Spleen (tissue), 11 donors: ENCODE measurements around the gene CFL1. TPM values are rescaled to one million over a fixed set of nuclear protein-coding genes. Genes with fewer than 3 reads are reported as not detected.

Source experiments
- DNase-seq: peaks from one replicate; pipeline ENCODE4 v3.0.0-alpha.2; 2020
- H3K27ac ChIP-seq, 8 donors: fragments of 200-600 bp; sonication (generic) in 7 of 8; 1 replicate in 4 of 8; 2 replicates in 4 of 8; pipeline versions ENCODE4 v1.5.0 to v1.8.0; 2016 to 2021; ENCODE audit warnings: inconsistent platforms in 4 of 8, mild to moderate bottlenecking in 4 of 8, moderate library complexity in 1 of 8
- H3K27me3 ChIP-seq, 7 donors: fragments of 200-600 bp; sonication (generic) in 6 of 7; replicated peaks in 1 of 7; 1 replicate in 4 of 7; 2 replicates in 3 of 7; pipeline versions ENCODE4 v1.5.0 to v1.8.0; 2016 to 2021; ENCODE audit warnings: inconsistent platforms in 3 of 7, mild to moderate bottlenecking in 1 of 7
- H3K36me3 ChIP-seq, 6 donors: fragments of 200-600 bp; sonication (generic) in 5 of 6; 1 replicate in 4 of 6; 2 replicates in 2 of 6; pipeline versions ENCODE4 v1.5.0 to v1.8.0; 2016 to 2021; ENCODE audit warnings: inconsistent platforms in 2 of 6
- H3K4me1 ChIP-seq, 6 donors: fragments of 200-600 bp; sonication (generic) in 5 of 6; 1 replicate in 3 of 6; 2 replicates in 3 of 6; pipeline versions ENCODE4 v1.5.0 to v1.8.0; 2016 to 2021; ENCODE audit warnings: inconsistent platforms in 3 of 6
- H3K4me3 ChIP-seq, 8 donors: fragments of 200-600 bp; sonication (generic) in 7 of 8; 1 replicate in 4 of 8; 2 replicates in 4 of 8; pipeline versions ENCODE4 v1.5.0 to v1.8.0; 2016 to 2021; ENCODE audit warnings: inconsistent platforms in 4 of 8, mild to moderate bottlenecking in 4 of 8, moderate library complexity in 2 of 8
- H3K9me3 ChIP-seq, 8 donors: fragments of 200-600 bp; sonication (generic) in 7 of 8; 1 replicate in 4 of 8; 2 replicates in 4 of 8; pipeline versions ENCODE4 v1.5.0 to v1.8.0; 2016 to 2021; ENCODE audit warnings: inconsistent platforms in 4 of 8
- CTCF ChIP-seq, 11 experiments: fragments of 200-600 bp in 7 of 11; fragments of 450-650 bp in 4 of 11; sonication (generic) in 4 of 11; IDR thresholded peaks in 8 of 11; conservative IDR thresholded peaks in 3 of 11; 1 replicate in 7 of 11; 2 replicates in 4 of 11; pipeline versions ENCODE4 v1.4.0 to v1.8.0; 2016 to 2021; ENCODE audit warnings: antibody characterized with exemption in 11 of 11, inconsistent platforms in 4 of 11, mild to moderate bottlenecking in 1 of 11
- POLR2A ChIP-seq, 3 donors: fragments of 450-650 bp; IDR thresholded peaks; one replicate each; pipeline ENCODE4 v1.5.1; 2017; ENCODE audit warnings: antibody characterized with exemption in 3 of 3, mild to moderate bottlenecking in 1 of 3
- POLR2AphosphoS5 ChIP-seq, 3 donors: sonication (generic); formaldehyde crosslinking; IDR thresholded peaks; one replicate each; pipeline ENCODE4 v1.5.1; 2017; ENCODE audit warnings: antibody characterized with exemption in 3 of 3
- WGBS, 5 donors: extraction: QIAGEN DNeasy Blood & Tissue Kit in 3 of 5; methylation state at CpG; one replicate each; pipeline versions ENCODE4 v1.1.5 to v1.1.7; 2013 to 2018; 5-methylcytosine and 5-hydroxymethylcytosine counted together
- intact Hi-C: fragments of 100-400 bp; cut with DNase I; formaldehyde crosslinking; loops from one replicate; pipeline ENCODE4 v1.15.0; 2023; ENCODE audit warnings: low total_unique reads
- polyA plus RNA-seq, 3 donors: library from polyadenylated mRNA; stranded (reverse); fragments of 200-250 nt; gene quantifications; one replicate each; pipeline ENCODE4 v1.2.1, GENCODE V29; 2013
- total RNA-seq, 7 donors: library from RNA; depleted of rRNA in 3 of 7; stranded (reverse); fragments of >200 nt in 3 of 7; fragmentation: NEBNext Ultra II Directional in 4 of 7; extraction: Animal tissue kit (Norgen Biotek cat#: 25700) in 4 of 7; gene quantifications; one replicate each; pipeline versions ENCODE4 v1.1.0 to v1.2.1, GENCODE V29; 2016 to 2021
- donor health status: healthy with polysubstance abuse.
- donor health status: DM: no; HTN: no; CAD: no; lungs with moderate emphysema.
- donor health status: DM: no; HTN: no; CAD: no.
- donor health status: Bipolar disorder and iron deficiency.
- donor health status: healthy.
- donor health status: DM: no; HTN: no; CAD: no.
- donor health status: DM: yes; HTN: yes; CAD: no.

Gene CFL1
- total and polyA plus RNA-seq, 10 donors, result 562 to 1,219 (median 865) TPM

GRCh38 chr11:65867284-65868071 is 9.5 kb upstream of the CFL1 start:
- peaks cover 8 to 75% (median 40%) of the 10 kb centered on the region in 6 donors for H3K4me1 ChIP-seq
- peaks cover 0 to 5% (median 0%) of the 10 kb centered on the region in 7 donors for H3K27me3 ChIP-seq
- peaks cover 5 to 60% (median 49%) of the 10 kb centered on the region in 6 donors for H3K36me3 ChIP-seq
- WGBS, 5 donors, result 56 to 67% (median 62%) methylated on average over 28 to 29 of the region's 29 CpGs
- no peak for TF ChIP-seq POLR2A (IDR thresholded peaks at IDR 0.05)
- TF ChIP-seq CTCF (IDR thresholded peaks at IDR 0.05 in 8 of 11, conservative IDR thresholded peaks at IDR 0.05 in 3 of 11), result no peak
- no peak for TF ChIP-seq POLR2AphosphoS5 (IDR thresholded peaks at IDR 0.05)
- H3K27ac ChIP-seq, result peak overlapping the region in 1 of 8 donors; percentile 2
- no peak overlapping the region for H3K4me3 ChIP-seq
- peak; percentile 72 for DNase-seq
- intact Hi-C loops, result no loop called here
- H3K9me3 ChIP-seq, result no peaks in the 10 kb centered on the region

DNA sequence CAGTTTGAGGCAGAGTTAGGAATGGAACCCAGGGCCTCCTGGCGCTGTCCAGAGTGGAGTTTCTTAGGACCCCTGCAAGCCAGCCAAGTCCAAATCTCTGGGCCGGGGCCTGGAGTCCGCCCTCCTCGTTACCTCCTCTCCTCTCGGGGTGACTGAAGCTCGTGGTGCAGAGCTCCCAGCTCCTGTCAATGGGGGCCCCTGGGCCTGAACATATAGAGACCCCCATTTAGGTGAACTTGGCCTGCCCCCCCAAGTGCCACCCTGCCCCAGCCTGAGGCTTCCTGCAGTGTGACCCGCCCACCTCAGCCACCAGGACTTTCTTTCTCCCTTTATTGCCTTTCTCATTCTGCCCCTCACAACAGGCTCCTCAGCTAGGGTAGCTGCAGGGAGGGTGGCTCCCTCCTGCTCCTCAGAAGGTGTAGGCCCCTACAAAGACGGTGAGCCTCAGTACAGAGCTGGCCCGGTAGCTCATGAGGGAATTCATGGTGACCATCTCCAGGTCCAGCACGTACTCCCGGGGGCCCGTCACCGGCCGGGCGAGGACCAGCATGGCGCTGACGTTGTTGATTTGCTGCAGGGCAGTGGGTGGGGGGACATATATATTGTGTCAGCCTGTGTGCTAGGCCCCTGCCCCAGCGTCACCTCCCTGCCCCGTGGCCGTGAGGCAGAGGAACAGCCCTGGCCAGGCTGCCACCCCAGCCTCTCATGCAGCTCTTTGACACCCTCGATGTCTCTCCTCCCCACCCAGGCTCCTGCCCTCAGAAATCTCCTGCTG is 8.7 kb upstream of the CFL1 start:
- DNase-seq, result peak; percentile 75
- Histone ChIP-seq H3K36me3 (peaks cover 5 to 68% (median 55%) of the 10 kb centered on the region in 6 donors), H3K4me1 (peaks cover 14 to 75% (median 41%) of the 10 kb centered on the region in 6 donors), H3K27me3 (no peaks in the 10 kb centered on the region), H3K4me3 (no peak overlapping the region), H3K27ac (peak overlapping the region in 1 of 8 donors; percentile 2), H3K9me3 (no peaks in the 10 kb centered on the region)
- 87 to 91% (median 90%) methylated on average over 14 to 21 of the region's 21 CpGs for WGBS, 5 donors
- intact Hi-C loops, result no loop called here
- TF ChIP-seq CTCF (IDR thresholded peaks at IDR 0.05 in 8 of 11, conservative IDR thresholded peaks at IDR 0.05 in 3 of 11) (no peak), POLR2AphosphoS5 (IDR thresholded peaks at IDR 0.05) (peak in 2 of 3 donors; percentile 34 to 60), POLR2A (IDR thresholded peaks at IDR 0.05) (no peak)

- no peaks in the 10 kb centered on the region for H3K27me3 ChIP-seq
- intact Hi-C loops, result no loop called here
- TF ChIP-seq POLR2AphosphoS5 (IDR thresholded peaks at IDR 0.05) (peak in 1 of 3 donors; percentile 14), CTCF (IDR thresholded peaks at IDR 0.05 in 8 of 11, conservative IDR thresholded peaks at IDR 0.05 in 3 of 11) (no peak)
- H3K9me3 ChIP-seq, result no peaks in the 10 kb centered on the region
- H3K27ac ChIP-seq, result no peak overlapping the region
- DNase-seq, result no peak
- peaks cover 5 to 70% (median 57%) of the 10 kb centered on the region in 6 donors for H3K36me3 ChIP-seq
- H3K4me3 ChIP-seq, result no peak overlapping the region
- WGBS, 5 donors, result 84 to 92% (median 88%) methylated on average over 9 of the region's 9 CpGs
- peaks cover 17 to 75% (median 39%) of the 10 kb centered on the region in 6 donors for H3K4me1 ChIP-seq
Observed at GRCh38 chr11:65865550-65866172, 7.7 kb upstream of the CFL1 start.
